Activated CD8-positive, alpha-beta memory T cell treated with anti-CD3 and anti-CD28 coated beads, Interleukin-2, amount 50 U/mL, for 1 hour (primary cell): ENCODE data around the gene NFX1.
"Not testable (repeated sequence)": the region's sequence is repeated elsewhere in the genome, so short reads cannot be mapped to it uniquely, and the experiment has no call there.

ENCODE experiments used
- DNase-seq: peaks from one replicate; pipeline ENCODE4 v3.0.0-alpha.2; 2020; ENCODE audit errors: extremely low read depth

Gene NFX1

GRCh38 chr9:33388110-33388994 lies 98.0 kb downstream of the NFX1 start:
- DNase-seq, result no peak

DNA sequence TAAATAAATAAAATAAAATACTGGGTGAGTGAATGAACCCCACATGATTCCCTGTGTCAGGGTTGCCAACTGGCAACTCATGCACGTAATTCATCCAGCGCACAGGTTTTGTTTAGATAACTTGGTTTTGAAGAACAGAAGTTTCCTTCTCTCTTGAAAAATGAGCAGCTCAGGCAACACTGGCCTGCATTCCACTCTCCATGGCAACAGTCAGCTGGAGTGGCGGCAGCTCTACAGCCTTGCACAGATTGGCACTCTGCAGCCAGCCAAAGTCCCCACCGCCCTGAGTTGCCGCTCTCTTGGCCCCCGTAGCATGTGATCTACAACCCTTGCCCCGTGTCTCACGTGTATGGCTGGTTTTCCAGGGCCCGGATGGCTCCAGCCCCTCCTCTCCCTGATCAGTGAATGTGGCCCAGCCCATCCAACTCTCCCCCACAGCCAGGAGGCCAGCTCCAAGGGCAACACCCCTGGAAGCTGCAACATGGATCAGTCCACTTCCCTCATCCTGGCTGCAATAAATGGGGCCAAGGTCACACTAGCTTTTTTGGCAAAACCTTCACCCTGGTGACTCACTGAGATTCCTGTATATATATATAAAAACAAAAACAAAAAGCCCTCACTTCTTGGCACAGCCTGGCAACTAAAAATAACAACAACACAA lies 100.9 kb downstream of the NFX1 start:
- DNase-seq, result not testable (repeated sequence)

GRCh38 chr9:33392591-33393021 lies 102.3 kb downstream of the NFX1 start:
- DNase-seq, result not testable (repeated sequence)

- no peak for DNase-seq
Observed at GRCh38 chr9:33393581-33393980, 103.3 kb downstream of the NFX1 start.

- DNase-seq, result not testable (repeated sequence)
Observed at GRCh38 chr9:33393986-33394385, 103.7 kb downstream of the NFX1 start.

DNA sequence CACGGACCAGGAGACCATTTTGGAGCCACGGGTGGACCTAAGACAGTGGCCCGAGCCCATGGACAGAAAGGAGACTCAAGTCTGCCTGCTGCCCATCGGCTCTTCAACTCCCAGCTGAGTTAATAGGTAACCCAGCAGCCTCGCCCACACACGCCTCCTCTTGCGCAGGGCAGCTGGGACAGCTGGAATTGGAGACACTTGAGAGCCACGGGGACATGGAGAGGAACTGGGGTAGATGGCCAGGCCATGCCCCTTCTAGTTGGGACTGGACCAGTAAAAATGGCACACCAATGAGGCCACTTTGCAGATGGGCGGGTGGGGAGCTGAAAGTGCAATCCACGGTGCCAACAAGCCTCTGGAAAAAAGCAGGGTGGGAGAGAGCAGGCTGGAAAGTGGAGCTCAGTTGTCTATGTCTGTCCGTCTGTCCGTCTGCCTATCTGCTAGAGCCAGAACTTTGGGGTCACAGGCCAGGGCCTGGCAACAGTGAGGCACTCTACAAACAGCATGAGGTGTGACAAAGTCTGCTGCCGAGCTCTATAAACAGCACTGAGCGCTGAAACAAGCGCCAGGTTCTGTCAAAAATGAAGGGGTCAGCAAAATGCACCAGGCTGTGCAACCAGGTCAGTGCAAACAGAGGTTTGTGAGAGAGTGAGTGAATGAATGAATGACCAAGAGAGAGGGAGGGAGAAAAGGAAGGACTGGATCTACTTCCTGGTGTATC lies 105.0 kb downstream of the NFX1 start:
- not testable (repeated sequence) for DNase-seq

DNA sequence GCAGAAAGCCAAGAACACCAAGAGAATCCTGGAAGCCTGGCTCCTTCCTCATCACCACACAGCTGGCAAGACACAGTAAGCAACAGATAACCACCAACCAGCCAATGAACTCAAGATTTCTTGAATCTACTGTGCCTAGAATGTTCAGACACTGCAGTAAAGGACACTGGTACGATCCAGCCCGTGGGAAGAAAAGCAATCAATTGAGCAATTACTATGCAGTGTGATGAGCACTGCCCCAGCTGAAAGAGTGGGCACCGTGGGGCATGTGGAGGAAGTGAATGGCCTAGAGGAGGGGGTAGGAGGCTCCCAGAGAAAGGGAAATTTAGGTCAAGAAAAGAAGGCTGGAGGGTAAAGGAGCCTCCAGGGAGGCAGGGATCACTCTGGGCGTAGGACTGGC lies 107.5 kb downstream of the NFX1 start:
- DNase-seq, result not testable (repeated sequence)

- not testable (repeated sequence) for DNase-seq
Observed at GRCh38 chr9:33399047-33399446, 108.7 kb downstream of the NFX1 start.

DNA sequence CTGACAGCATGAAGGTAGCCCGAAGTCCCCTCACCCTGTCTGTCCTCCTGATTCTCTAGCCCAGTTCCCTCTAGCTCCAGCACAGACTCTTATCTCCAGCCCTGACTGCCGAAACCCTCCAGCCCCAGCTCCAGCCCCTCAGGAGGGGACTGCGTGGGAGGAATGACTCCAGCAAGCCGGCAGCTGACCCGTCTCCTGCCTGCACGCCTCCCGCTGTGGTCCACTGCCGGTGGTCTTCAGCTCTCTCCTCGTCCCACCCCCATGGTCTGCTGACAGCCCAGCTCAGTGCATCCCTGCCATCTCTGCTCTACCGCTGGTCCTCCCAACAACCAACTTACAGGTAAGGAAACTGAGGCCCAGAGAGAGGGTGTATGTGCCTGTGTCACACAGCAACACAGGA lies 111.5 kb downstream of the NFX1 start:
- DNase-seq, result not testable (repeated sequence)

DNA sequence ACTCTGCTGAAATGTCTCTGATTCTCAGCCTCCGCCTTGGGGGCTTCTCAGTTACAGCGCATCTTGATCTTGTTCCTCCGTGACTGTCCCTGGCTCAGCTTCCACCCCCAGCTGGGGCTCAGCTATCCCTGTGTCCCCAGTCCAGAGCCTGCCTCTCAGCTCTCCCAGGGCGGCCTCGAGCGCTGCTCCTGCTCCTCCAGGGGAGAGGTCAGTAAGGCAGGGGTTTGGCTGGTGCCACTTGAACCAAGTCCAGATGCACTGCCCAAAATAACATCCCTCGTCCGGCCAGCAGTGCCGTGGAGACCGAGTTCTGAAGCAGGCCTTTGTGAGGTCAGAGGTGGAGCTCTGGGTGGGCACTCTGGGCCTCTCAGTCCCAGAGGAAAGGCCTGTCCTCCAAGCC lies 112.1 kb downstream of the NFX1 start, which contains the start of gene AQP7:
TSS of gene AQP7 (minus strand) at position 198 of the 400 bp plus-strand sequence. CDS start 1,306 bp downstream, outside the sequence.
- DNase-seq, result not testable (repeated sequence)

DNA sequence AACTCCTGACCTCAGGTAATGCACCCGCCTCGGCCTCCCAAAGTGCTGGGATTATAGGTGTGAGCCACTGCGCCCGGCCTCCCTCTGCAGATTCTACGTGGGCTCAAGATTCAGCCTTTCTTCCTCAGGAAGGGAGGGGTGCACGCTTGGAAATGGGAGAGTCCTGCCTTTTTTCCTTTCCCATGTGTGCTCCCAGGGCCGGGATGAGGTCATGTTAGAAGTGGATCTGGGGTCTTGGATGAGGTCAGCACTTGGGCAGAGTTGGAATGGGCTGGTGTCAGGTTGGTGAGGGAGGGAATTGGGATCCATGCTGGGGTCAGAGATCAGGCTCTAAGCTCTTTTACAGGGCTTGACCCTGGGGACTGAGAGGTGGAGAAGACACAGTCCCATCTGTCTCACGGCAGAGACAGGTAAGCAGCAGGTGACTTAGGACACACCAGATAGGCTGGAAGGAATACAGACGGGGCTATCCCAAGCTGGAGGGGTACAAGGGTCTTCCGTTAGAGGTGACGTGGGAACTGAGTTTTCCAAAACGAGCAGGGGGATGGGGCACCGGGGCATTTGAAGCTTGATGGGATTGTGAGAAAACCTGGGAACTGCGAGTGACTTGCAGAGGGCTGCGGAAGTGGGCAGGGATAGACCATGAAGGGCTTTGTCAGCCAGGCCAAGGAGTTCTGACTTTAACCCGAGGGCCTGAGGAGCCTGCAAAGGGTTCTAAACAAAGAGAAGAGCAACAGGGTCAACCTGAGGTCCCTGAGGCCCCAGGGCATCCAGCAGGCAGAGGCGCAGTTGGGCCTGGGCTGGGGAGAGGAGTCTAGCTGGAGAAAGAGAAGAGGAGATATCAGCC lies 113.8 kb downstream of the NFX1 start:
- DNase-seq, result no peak

DNA sequence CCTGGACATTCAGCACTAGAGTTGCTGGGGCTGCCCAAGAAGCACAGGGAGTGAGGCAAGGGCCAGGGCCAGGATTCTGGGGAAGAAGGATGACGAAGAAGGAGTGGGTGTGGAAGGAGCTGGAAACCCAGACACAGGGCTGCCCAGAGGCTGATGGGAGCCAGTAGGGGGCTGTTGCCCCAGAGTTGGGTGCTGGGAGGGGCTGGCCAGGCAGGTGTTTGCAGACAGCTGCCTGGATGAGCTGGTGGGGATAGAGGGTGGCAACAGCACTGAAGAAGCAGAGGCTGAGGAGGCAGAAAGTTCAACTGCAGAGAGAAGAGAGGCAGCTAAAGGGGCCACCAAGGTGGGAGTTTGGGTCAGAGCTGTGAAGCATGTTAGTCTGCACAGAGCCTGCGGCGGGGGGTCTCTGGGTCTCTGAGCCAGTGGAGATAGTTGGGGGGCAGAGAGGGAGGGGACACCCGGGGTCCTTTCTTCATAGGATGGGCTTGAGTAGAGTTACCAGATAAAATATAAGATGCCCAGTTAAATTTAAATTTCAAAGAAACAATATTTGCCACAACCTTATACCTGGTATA lies 114.6 kb downstream of the NFX1 start:
- DNase-seq, result no peak

DNA sequence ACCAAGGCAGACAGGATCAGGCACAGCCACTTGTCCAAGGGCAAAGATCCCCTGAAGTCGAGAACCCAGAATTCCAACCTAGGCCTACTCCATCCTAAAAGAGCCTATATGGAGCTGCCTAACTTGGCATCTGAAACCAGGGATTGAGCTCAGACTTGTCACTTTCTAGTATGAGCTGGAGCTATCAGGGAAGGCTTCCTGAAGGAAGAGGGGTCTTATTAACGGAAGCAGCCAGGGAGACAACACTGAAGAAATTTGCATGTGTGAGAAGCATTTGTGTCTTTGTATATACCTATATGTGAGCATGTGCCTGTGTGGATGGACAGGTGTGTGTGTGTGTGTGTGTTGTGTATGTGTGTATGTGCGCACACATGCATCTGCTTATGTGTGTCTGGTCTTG lies 116.7 kb downstream of the NFX1 start:
- no peak for DNase-seq

GRCh38 chr9:33408087-33408486 lies 117.8 kb downstream of the NFX1 start:
- no peak for DNase-seq

DNA sequence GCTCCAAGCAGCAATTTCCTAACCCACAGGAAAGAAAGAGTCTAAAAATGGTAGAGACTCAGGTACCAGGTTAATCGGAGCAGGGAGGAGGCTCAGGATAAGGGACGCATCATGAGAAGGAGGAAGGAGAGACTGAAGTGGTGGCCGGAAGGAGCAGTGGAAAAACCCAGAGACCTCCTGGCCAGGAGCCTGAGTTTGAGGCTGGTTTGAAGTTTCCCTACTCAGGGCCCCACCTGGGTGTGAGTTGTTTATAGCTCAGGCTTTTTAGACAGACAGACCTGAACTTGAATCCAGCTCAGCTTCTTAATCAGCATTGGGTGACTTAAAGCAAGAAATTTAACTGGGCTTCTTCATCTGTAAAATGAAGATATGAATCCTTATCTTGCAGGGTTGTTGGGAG lies 124.0 kb downstream of the NFX1 start:
- no peak for DNase-seq

- DNase-seq, result no peak
Observed at GRCh38 chr9:33414889-33415500, 124.7 kb downstream of the NFX1 start.

GRCh38 chr9:33415501-33416038 lies 125.3 kb downstream of the NFX1 start:
- peak; percentile 89 for DNase-seq

GRCh38 chr9:33416996-33417395 lies 126.7 kb downstream of the NFX1 start:
- no peak for DNase-seq

- DNase-seq, result no peak
Observed at GRCh38 chr9:33418090-33418489, 127.8 kb downstream of the NFX1 start.

GRCh38 chr9:33419708-33420303 lies 129.5 kb downstream of the NFX1 start:
- DNase-seq, result no peak
